ENCODE measurements around the gene GUCA1C. TPM values are rescaled to one million over a fixed set of nuclear protein-coding genes. Genes with fewer than 3 reads are reported as not detected.

The GUCA1C gene
- not detected for total RNA-seq

- ATAC-seq (no peak), DNase-seq (no peak)
- POLR2A ChIA-PET, result no interaction called here
- Mint-ChIP-seq H3K4me1 (no peaks in the 10 kb centered on the region), H3K4me3 (no peak within 1 kb of the TSS), H3K27me3 (peaks cover 7% of the 10 kb centered on the region), H3K9me3 (ENCODE audit: low read depth) (no peaks in the 10 kb centered on the region), H3K36me3 (ENCODE audit: low read depth) (no peaks in the 10 kb centered on the region), H3K27ac (no peak within 1 kb of the TSS)
- intact Hi-C loops (cut with DNase I, micrococcal nuclease), result no loop called here
- CTCF ChIA-PET, result interaction anchor here (0.6 kb wide), 2 partner anchors 58 to 196 kb away, joined by 3 to 5 read pairs; no protein-coding TSS in a partner anchor
Measured at GRCh38 chr3:108953700-108954099, at the start of gene GUCA1C. Gene GUCA1C (minus strand): TSS chr3:108953879. CDS start chr3:108953762, 117 bp downstream.

- Mint-ChIP-seq H3K9me3 (ENCODE audit: low read depth) (no peaks in the 10 kb centered on the region), H3K27ac (no peak overlapping the region), H3K36me3 (ENCODE audit: low read depth) (no peaks in the 10 kb centered on the region), H3K4me1 (no peaks in the 10 kb centered on the region), H3K4me3 (no peak overlapping the region), H3K27me3 (peaks cover 8% of the 10 kb centered on the region)
- intact Hi-C loops (cut with DNase I, micrococcal nuclease), result no loop called here
- ChIA-PET POLR2A (no interaction called here), CTCF (interaction anchor here (1.6 kb wide), 1 partner anchor 10 kb away, joined by 3 read pairs; no protein-coding TSS in a partner anchor)
- ATAC-seq (no peak), DNase-seq (no peak)
Measured at GRCh38 chr3:108998436-108998835, 44.8 kb upstream of the GUCA1C start.

GRCh38 chr3:108985844-108986243 is 32.2 kb upstream of the GUCA1C start:
- POLR2A ChIA-PET, result no interaction called here
- no peaks in the 10 kb centered on the region for H3K36me3 Mint-ChIP-seq (ENCODE audit: low read depth)
- H3K4me1 Mint-ChIP-seq, result no peaks in the 10 kb centered on the region
- no peak overlapping the region for H3K4me3 Mint-ChIP-seq
- DNase-seq (no peak), ATAC-seq (no peak)
- H3K27me3 Mint-ChIP-seq, result peaks cover 18% of the 10 kb centered on the region
- CTCF ChIA-PET, result interaction anchor here (0.8 to 3.7 kb wide), 2 partner anchors 38 to 70 kb away, joined by 3 to 14 read pairs; no protein-coding TSS in a partner anchor
- H3K27ac Mint-ChIP-seq, result no peak overlapping the region
- H3K9me3 Mint-ChIP-seq (ENCODE audit: low read depth), result peaks cover 3% of the 10 kb centered on the region
- intact Hi-C loops (cut with DNase I, micrococcal nuclease), result no loop called here

GRCh38 chr3:108983051-108983450 is 29.4 kb upstream of the GUCA1C start:
- Mint-ChIP-seq H3K36me3 (ENCODE audit: low read depth) (no peaks in the 10 kb centered on the region), H3K27me3 (peaks cover 18% of the 10 kb centered on the region), H3K4me1 (no peaks in the 10 kb centered on the region), H3K4me3 (no peak overlapping the region), H3K27ac (no peak overlapping the region), H3K9me3 (ENCODE audit: low read depth) (no peaks in the 10 kb centered on the region)
- no peak for DNase-seq
- ChIA-PET CTCF (interaction anchor here (0.6 kb wide), 1 partner anchor 11 kb away, joined by 3 read pairs; no protein-coding TSS in a partner anchor), POLR2A (no interaction called here)
- intact Hi-C loops (cut with DNase I, micrococcal nuclease), result no loop called here
- ATAC-seq, result no peak

- H3K4me1 Mint-ChIP-seq, result no peaks in the 10 kb centered on the region
- H3K4me3 Mint-ChIP-seq, result no peak overlapping the region
- ATAC-seq (no peak), DNase-seq (no peak)
- H3K36me3 Mint-ChIP-seq (ENCODE audit: low read depth), result no peaks in the 10 kb centered on the region
- H3K9me3 Mint-ChIP-seq (ENCODE audit: low read depth), result no peaks in the 10 kb centered on the region
- ChIA-PET POLR2A (no interaction called here), CTCF (interaction anchor here (1.0 kb wide), 1 partner anchor 27 kb away, joined by 3 read pairs; no protein-coding TSS in a partner anchor)
- H3K27me3 Mint-ChIP-seq, result peaks cover 4% of the 10 kb centered on the region
- H3K27ac Mint-ChIP-seq, result no peak overlapping the region
- intact Hi-C loops (cut with DNase I, micrococcal nuclease), result no loop called here
Measured at GRCh38 chr3:108976058-108976457, 22.4 kb upstream of the GUCA1C start.

- CTCF ChIA-PET, result interaction anchor here (0.9 kb wide), 1 partner anchor 21 kb away, joined by 3 read pairs; no protein-coding TSS in a partner anchor
- Mint-ChIP-seq H3K9me3 (ENCODE audit: low read depth) (no peaks in the 10 kb centered on the region), H3K4me3 (no peak overlapping the region), H3K27ac (no peak overlapping the region), H3K27me3 (no peaks in the 10 kb centered on the region), H3K4me1 (no peaks in the 10 kb centered on the region), H3K36me3 (ENCODE audit: low read depth) (no peaks in the 10 kb centered on the region)
- ATAC-seq (no peak), DNase-seq (no peak)
- intact Hi-C loops (cut with DNase I, micrococcal nuclease), result no loop called here
- POLR2A ChIA-PET, result no interaction called here
Measured at GRCh38 chr3:108973019-108973418, 19.3 kb upstream of the GUCA1C start.

- H3K4me3 Mint-ChIP-seq, result no peak overlapping the region
- ATAC-seq (no peak), DNase-seq (no peak)
- no peaks in the 10 kb centered on the region for H3K27me3 Mint-ChIP-seq
- H3K9me3 Mint-ChIP-seq (ENCODE audit: low read depth), result no peaks in the 10 kb centered on the region
- H3K36me3 Mint-ChIP-seq (ENCODE audit: low read depth), result no peaks in the 10 kb centered on the region
- CTCF ChIA-PET, result interaction anchor here (0.7 kb wide), 1 partner anchor 11 kb away, joined by 3 read pairs; no protein-coding TSS in a partner anchor
- H3K27ac Mint-ChIP-seq, result no peak overlapping the region
- POLR2A ChIA-PET, result no interaction called here
- intact Hi-C loops (cut with DNase I, micrococcal nuclease), result no loop called here
- H3K4me1 Mint-ChIP-seq, result no peaks in the 10 kb centered on the region
Measured at GRCh38 chr3:108972482-108972881, 18.8 kb upstream of the GUCA1C start.

GRCh38 chr3:108970561-108970960 is 16.9 kb upstream of the GUCA1C start:
- POLR2A ChIA-PET, result no interaction called here
- Mint-ChIP-seq H3K27me3 (no peaks in the 10 kb centered on the region), H3K9me3 (ENCODE audit: low read depth) (no peaks in the 10 kb centered on the region), H3K36me3 (ENCODE audit: low read depth) (no peaks in the 10 kb centered on the region), H3K4me3 (no peak overlapping the region), H3K4me1 (peaks cover 2% of the 10 kb centered on the region), H3K27ac (no peak overlapping the region)
- no peak for ATAC-seq
- DNase-seq, result no peak
- intact Hi-C loops (cut with DNase I, micrococcal nuclease), result no loop called here
- CTCF ChIA-PET, result no interaction called here

- POLR2A ChIA-PET, result no interaction called here
- intact Hi-C loops (cut with DNase I, micrococcal nuclease), result no loop called here
- H3K9me3 Mint-ChIP-seq (ENCODE audit: low read depth), result no peaks in the 10 kb centered on the region
Measured at GRCh38 chr3:108966773-108967172, 13.1 kb upstream of the GUCA1C start.

GRCh38 chr3:108959017-108959416 is 5.3 kb upstream of the GUCA1C start:
- peak; percentile 51 for ATAC-seq
- no peaks in the 10 kb centered on the region for H3K36me3 Mint-ChIP-seq (ENCODE audit: low read depth)

More at GRCh38 chr3:108966773-108967172, 13.1 kb upstream of the GUCA1C start:
- H3K27me3 Mint-ChIP-seq, result no peaks in the 10 kb centered on the region
- no peaks in the 10 kb centered on the region for H3K36me3 Mint-ChIP-seq (ENCODE audit: low read depth)
- peaks cover 2% of the 10 kb centered on the region for H3K4me1 Mint-ChIP-seq
- no peak overlapping the region for H3K27ac Mint-ChIP-seq
- CTCF ChIA-PET, result no interaction called here
- no peak overlapping the region for H3K4me3 Mint-ChIP-seq
- DNase-seq, result no peak
- no peak for ATAC-seq

GRCh38 chr3:108953210-108953609 is 469 bp downstream of the GUCA1C start:
- Mint-ChIP-seq H3K27me3 (peaks cover 7% of the 10 kb centered on the region), H3K4me1 (no peaks in the 10 kb centered on the region), H3K36me3 (ENCODE audit: low read depth) (no peaks in the 10 kb centered on the region), H3K9me3 (ENCODE audit: low read depth) (no peaks in the 10 kb centered on the region), H3K4me3 (no peak overlapping the region), H3K27ac (no peak overlapping the region)
- ATAC-seq, result no peak
- POLR2A ChIA-PET, result no interaction called here
- CTCF ChIA-PET, result interaction anchor here (0.6 kb wide), 1 partner anchor 273 kb away, joined by 3 read pairs; no protein-coding TSS in a partner anchor
- intact Hi-C loops (cut with DNase I, micrococcal nuclease), result no loop called here
- DNase-seq, result no peak

More at GRCh38 chr3:108959017-108959416, 5.3 kb upstream of the GUCA1C start:
- no peak for DNase-seq
- intact Hi-C loops (cut with DNase I, micrococcal nuclease), result no loop called here
- H3K27ac Mint-ChIP-seq, result no peak overlapping the region
- H3K9me3 Mint-ChIP-seq (ENCODE audit: low read depth), result no peaks in the 10 kb centered on the region
- H3K27me3 Mint-ChIP-seq, result peaks cover 8% of the 10 kb centered on the region
- CTCF ChIA-PET, result interaction anchor here (1.0 to 1.6 kb wide), 3 partner anchors 12 to 481 kb away, joined by 3 to 5 read pairs (median 3); no protein-coding TSS in a partner anchor
- H3K4me3 Mint-ChIP-seq, result no peak overlapping the region
- H3K4me1 Mint-ChIP-seq, result peaks cover 14% of the 10 kb centered on the region
- POLR2A ChIA-PET, result no interaction called here

- Mint-ChIP-seq H3K36me3 (ENCODE audit: low read depth) (no peaks in the 10 kb centered on the region), H3K9me3 (ENCODE audit: low read depth) (no peaks in the 10 kb centered on the region), H3K27ac (no peak overlapping the region), H3K27me3 (peaks cover 7% of the 10 kb centered on the region), H3K4me1 (no peaks in the 10 kb centered on the region), H3K4me3 (no peak overlapping the region)
- ChIA-PET POLR2A (no interaction called here), CTCF (interaction anchor here (0.7 kb wide), 2 partner anchors 22 to 773 kb away, joined by 3 read pairs; no protein-coding TSS in a partner anchor)
- DNase-seq (no peak), ATAC-seq (no peak)
- intact Hi-C loops (cut with DNase I, micrococcal nuclease), result no loop called here
Measured at GRCh38 chr3:108951820-108952501, 1.7 kb downstream of the GUCA1C start.
